ENCODE data around the gene APLNR. TPM values are rescaled to one million over a fixed set of nuclear protein-coding genes. Genes with fewer than 3 reads are reported as not detected.

Gene APLNR
- total and polyA plus RNA-seq, 10 of the 15 experiments (the other 5 are each of a cell fraction or from before 2014, with no cell fraction given), result 0.11 TPM; not detected in 9

- TF ChIP-seq POLR2A (IDR thresholded peaks at IDR 0.05; ENCODE audit: low read depth, low read length), result no peak
Observed at GRCh38 chr11:57266157-57266556, 29.1 kb upstream of the APLNR start (continued).

DNA sequence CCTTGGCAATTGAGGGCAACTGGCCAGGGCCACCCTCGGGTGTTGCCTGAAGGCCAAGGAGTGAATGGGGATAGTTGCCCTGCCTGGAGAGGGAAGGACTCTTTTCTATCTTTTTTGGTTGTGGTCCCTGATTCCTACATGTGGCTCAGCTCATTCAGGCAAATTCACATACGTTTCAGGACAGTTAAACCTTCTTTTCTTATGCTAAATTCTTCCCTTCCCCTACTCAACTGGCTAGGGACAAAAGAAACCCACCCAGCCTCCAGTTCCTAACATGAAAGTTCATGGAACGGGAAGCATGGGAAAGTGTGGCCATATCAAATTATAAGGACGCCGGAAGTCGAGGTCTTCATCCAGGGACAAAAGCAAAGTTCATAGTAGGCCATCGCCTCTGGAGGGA lies 26.3 kb upstream of the APLNR start:
- BruUV-seq (replicated peaks), result no TSS peak
- ChIA-PET CTCF (no interaction called here), RAD21 (ENCODE audit: unreplicated experiment) (no interaction called here), SMC1A (ENCODE audit: uncharacterized antibody, unreplicated experiment) (interaction anchor here (1.2 to 4.0 kb wide), 2 partner anchors 11 to 14 kb away, joined by 3 to 17 read pairs; no protein-coding TSS in a partner anchor), POLR2A (no interaction called here)
- FAIRE-seq (no peak), DNase-seq (ENCODE audit: low read depth, low spot score) (no peak), ATAC-seq (no peak)
- no peak overlapping the region for H3K9ac ChIP-seq (ENCODE audit: control insufficient read depth, insufficient read depth, low read length)
- in situ Hi-C loops (cut with MboI) (loop anchor here (25.0 kb wide), 1 partner anchor 1326 kb away; the partner anchor contains the start of gene OR5I1), intact Hi-C loops (cut with micrococcal nuclease; ENCODE audit: unreplicated experiment) (loop anchor here (10.0 kb wide), 2 partner anchors 69 to 639 kb away; no protein-coding TSS in a partner anchor)
- H2AFZ ChIP-seq (ENCODE audit: control insufficient read depth, low read depth, low read length), result no peak overlapping the region
- H3K4me3 ChIP-seq, result no peak overlapping the region
- H4K20me1 ChIP-seq (ENCODE audit: control insufficient read depth, insufficient read depth), result no peaks in the 10 kb centered on the region
- WGBS (ENCODE audit: insufficient coverage, insufficient replicate concordance, low lambda C conversion rate, missing lambda C conversion rate), result 35% methylated on average over 7 of the region's 7 CpGs
- H3K9me3 ChIP-seq (replicated peaks; ENCODE audit: control insufficient read depth, insufficient read depth, low read length), result no peaks in the 10 kb centered on the region
- TF ChIP-seq LARP7 (IDR thresholded peaks at IDR 0.05), result no peak
- no peak for TF ChIP-seq PML (IDR thresholded peaks at IDR 0.05; ENCODE audit: low read length)
- TF ChIP-seq ASH2L (IDR thresholded peaks at IDR 0.05; ENCODE audit: borderline replicate concordance, low read depth), result no peak
- no peak for TF ChIP-seq EGR1 (IDR thresholded peaks at IDR 0.05; ENCODE audit: borderline replicate concordance in 1 of 2, low read depth in 2 of 2, low read length in 2 of 2)
- no peak for TF ChIP-seq CHD2 (IDR thresholded peaks at IDR 0.05; ENCODE audit: borderline replicate concordance, low read depth, low read length)
- no peak overlapping the region for H3K4me2 ChIP-seq (ENCODE audit: control insufficient read depth, insufficient read depth)
- H3K4me1 ChIP-seq (ENCODE audit: control insufficient read depth, insufficient read depth, low read length), result no peaks in the 10 kb centered on the region
- no peaks in the 10 kb centered on the region for H3K27me3 ChIP-seq (replicated peaks in 1 of 2; ENCODE audit: control insufficient read depth in 2 of 2, insufficient read depth in 2 of 2, low read length in 1 of 2)
- no peaks in the 10 kb centered on the region for H3K79me2 ChIP-seq (ENCODE audit: control insufficient read depth, insufficient read depth, low read length)
- no peak overlapping the region for H3K27ac ChIP-seq (ENCODE audit: control insufficient read depth, insufficient read depth)
- H3K36me3 ChIP-seq (ENCODE audit: control insufficient read depth in 2 of 2, insufficient read depth in 2 of 2, low read length in 1 of 2), result no peaks in the 10 kb centered on the region

GRCh38 chr11:57262157-57262556 lies 25.1 kb upstream of the APLNR start:
- no peaks in the 10 kb centered on the region for H3K79me2 ChIP-seq (ENCODE audit: control insufficient read depth, insufficient read depth, low read length)
- ATAC-seq (no peak), FAIRE-seq (no peak), DNase-seq (ENCODE audit: low read depth, low spot score) (no peak)
- ChIA-PET POLR2A (no interaction called here), CTCF (interaction anchor here (0.7 to 1.6 kb wide), 2 partner anchors 13 to 146 kb away, joined by 4 to 11 read pairs; no protein-coding TSS in a partner anchor), RAD21 (ENCODE audit: unreplicated experiment) (no interaction called here), SMC1A (ENCODE audit: uncharacterized antibody, unreplicated experiment) (no interaction called here)
- intact Hi-C loops (cut with micrococcal nuclease; ENCODE audit: unreplicated experiment), result loop anchor here (10.0 kb wide), 2 partner anchors 67 to 637 kb away; no protein-coding TSS in a partner anchor
- no peaks in the 10 kb centered on the region for H4K20me1 ChIP-seq (ENCODE audit: control insufficient read depth, insufficient read depth)
- no TSS peak for BruUV-seq (replicated peaks)
- H3K27me3 ChIP-seq (replicated peaks in 1 of 2; ENCODE audit: control insufficient read depth in 2 of 2, insufficient read depth in 2 of 2, low read length in 1 of 2), result no peaks in the 10 kb centered on the region
- no peak overlapping the region for H2AFZ ChIP-seq (ENCODE audit: control insufficient read depth, low read depth, low read length)
- WGBS (ENCODE audit: insufficient coverage, insufficient replicate concordance, low lambda C conversion rate, missing lambda C conversion rate), result 21% methylated on average over 4 of the region's 4 CpGs
- H3K4me3 ChIP-seq, result no peak overlapping the region
- no peak overlapping the region for H3K9ac ChIP-seq (ENCODE audit: control insufficient read depth, insufficient read depth, low read length)
- H3K9me3 ChIP-seq (replicated peaks; ENCODE audit: control insufficient read depth, insufficient read depth, low read length), result no peaks in the 10 kb centered on the region
- H3K4me2 ChIP-seq (ENCODE audit: control insufficient read depth, insufficient read depth), result no peak overlapping the region
- in situ Hi-C loops (cut with MboI), result loop anchor here (25.0 kb wide), 1 partner anchor 1325 kb away; the partner anchor contains the start of gene OR5I1
- no peaks in the 10 kb centered on the region for H3K4me1 ChIP-seq (ENCODE audit: control insufficient read depth, insufficient read depth, low read length)
- no peak overlapping the region for H3K27ac ChIP-seq (ENCODE audit: control insufficient read depth, insufficient read depth)
- H3K36me3 ChIP-seq (ENCODE audit: control insufficient read depth in 2 of 2, insufficient read depth in 2 of 2, low read length in 1 of 2), result no peaks in the 10 kb centered on the region
- TF ChIP-seq ZZZ3 (IDR thresholded peaks at IDR 0.05; ENCODE audit: control insufficient read depth, insufficient read length, low read depth) (no peak), RBBP5 (conservative IDR thresholded peaks at IDR 0.05) (no peak), SMC3 (IDR thresholded peaks at IDR 0.05; ENCODE audit: borderline replicate concordance, low read length) (no peak), MEF2B (IDR thresholded peaks at IDR 0.05; ENCODE audit: partially characterized antibody, poor library complexity, severe bottlenecking) (no peak), NFYB (IDR thresholded peaks at IDR 0.05; ENCODE audit: insufficient read depth, low read depth, low read length) (no peak), HDAC2 (IDR thresholded peaks at IDR 0.05) (no peak)
- TF ChIP-seq, protein P1, sequence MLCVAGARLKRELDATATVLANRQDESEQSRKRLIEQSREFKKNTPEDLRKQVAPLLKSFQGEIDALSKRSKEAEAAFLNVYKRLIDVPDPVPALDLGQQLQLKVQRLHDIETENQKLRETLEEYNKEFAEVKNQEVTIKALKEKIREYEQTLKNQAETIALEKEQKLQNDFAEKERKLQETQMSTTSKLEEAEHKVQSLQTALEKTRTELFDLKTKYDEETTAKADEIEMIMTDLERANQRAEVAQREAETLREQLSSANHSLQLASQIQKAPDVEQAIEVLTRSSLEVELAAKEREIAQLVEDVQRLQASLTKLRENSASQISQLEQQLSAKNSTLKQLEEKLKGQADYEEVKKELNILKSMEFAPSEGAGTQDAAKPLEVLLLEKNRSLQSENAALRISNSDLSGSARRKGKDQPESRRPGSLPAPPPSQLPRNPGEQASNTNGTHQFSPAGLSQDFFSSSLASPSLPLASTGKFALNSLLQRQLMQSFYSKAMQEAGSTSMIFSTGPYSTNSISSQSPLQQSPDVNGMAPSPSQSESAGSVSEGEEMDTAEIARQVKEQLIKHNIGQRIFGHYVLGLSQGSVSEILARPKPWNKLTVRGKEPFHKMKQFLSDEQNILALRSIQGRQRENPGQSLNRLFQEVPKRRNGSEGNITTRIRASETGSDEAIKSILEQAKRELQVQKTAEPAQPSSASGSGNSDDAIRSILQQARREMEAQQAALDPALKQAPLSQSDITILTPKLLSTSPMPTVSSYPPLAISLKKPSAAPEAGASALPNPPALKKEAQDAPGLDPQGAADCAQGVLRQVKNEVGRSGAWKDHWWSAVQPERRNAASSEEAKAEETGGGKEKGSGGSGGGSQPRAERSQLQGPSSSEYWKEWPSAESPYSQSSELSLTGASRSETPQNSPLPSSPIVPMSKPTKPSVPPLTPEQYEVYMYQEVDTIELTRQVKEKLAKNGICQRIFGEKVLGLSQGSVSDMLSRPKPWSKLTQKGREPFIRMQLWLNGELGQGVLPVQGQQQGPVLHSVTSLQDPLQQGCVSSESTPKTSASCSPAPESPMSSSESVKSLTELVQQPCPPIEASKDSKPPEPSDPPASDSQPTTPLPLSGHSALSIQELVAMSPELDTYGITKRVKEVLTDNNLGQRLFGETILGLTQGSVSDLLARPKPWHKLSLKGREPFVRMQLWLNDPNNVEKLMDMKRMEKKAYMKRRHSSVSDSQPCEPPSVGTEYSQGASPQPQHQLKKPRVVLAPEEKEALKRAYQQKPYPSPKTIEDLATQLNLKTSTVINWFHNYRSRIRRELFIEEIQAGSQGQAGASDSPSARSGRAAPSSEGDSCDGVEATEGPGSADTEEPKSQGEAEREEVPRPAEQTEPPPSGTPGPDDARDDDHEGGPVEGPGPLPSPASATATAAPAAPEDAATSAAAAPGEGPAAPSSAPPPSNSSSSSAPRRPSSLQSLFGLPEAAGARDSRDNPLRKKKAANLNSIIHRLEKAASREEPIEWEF (IDR thresholded peaks at IDR 0.05; ENCODE audit: insufficient replicate concordance, low read depth, low read length), result no peak
